ENCODE measurements around the gene PDS5B. TPM values are rescaled to one million over a fixed set of nuclear protein-coding genes. Genes with fewer than 3 reads are reported as not detected.

PDS5B gene
- total and polyA plus RNA-seq, 2 of the 8 experiments (the other 6 are each of a cell fraction or from before 2014, with no cell fraction given): 5.5 to 54.6 TPM

- FAIRE-seq: no peak
- H3K9ac ChIP-seq (replicated peaks in 1 of 4; ENCODE audit: extremely low read depth in 1 of 4, low read depth in 3 of 4, low read length in 3 of 4): no peak overlapping the region
- H3K56ac ChIP-seq (replicated peaks; ENCODE audit: insufficient read length, low read depth, low read length): no peak overlapping the region
- H2BK120ac ChIP-seq (replicated peaks; ENCODE audit: low read depth, low read length): no peak overlapping the region
- no peak overlapping the region for H2BK12ac ChIP-seq (ENCODE audit: low read depth, low read length)
- no peaks in the 10 kb centered on the region for H3K79me2 ChIP-seq (ENCODE audit: control insufficient read depth in 1 of 2, insufficient read depth in 2 of 2, low read length in 2 of 2)
- no peak overlapping the region for H3K4ac ChIP-seq (replicated peaks; ENCODE audit: insufficient read length, low read depth, low read length)
- no peak overlapping the region for H3K23ac ChIP-seq (ENCODE audit: insufficient read length)
- no peak overlapping the region for H2BK5ac ChIP-seq (ENCODE audit: low read depth, low read length)
- no peak overlapping the region for H2AK5ac ChIP-seq (ENCODE audit: low read depth, low read length)
- H3K79me1 ChIP-seq (ENCODE audit: low read depth, low read length): no peaks in the 10 kb centered on the region
- H4K5ac ChIP-seq (ENCODE audit: insufficient read length, low read depth, low read length): no peak overlapping the region
- H4K20me1 ChIP-seq (replicated peaks in 1 of 2; ENCODE audit: control insufficient read depth in 1 of 2, insufficient read depth in 2 of 2, low read length in 2 of 2): no peaks in the 10 kb centered on the region
- H2AFZ ChIP-seq (ENCODE audit: low read length): no peak overlapping the region
- H3K27me3 ChIP-seq (replicated peaks in 1 of 4; ENCODE audit: control insufficient read depth in 3 of 4, extremely low read depth in 1 of 4, insufficient read depth in 3 of 4, low read length in 3 of 4): no peaks in the 10 kb centered on the region
- CTCF ChIA-PET (ENCODE audit: partially characterized antibody): interaction anchor here (0.9 to 1.2 kb wide), 2 partner anchors 9 to 23 kb away, joined by 3 read pairs; no protein-coding TSS in a partner anchor
- H3K18ac ChIP-seq (ENCODE audit: extremely low read depth, low read length): no peak overlapping the region
- H4K91ac ChIP-seq (replicated peaks; ENCODE audit: insufficient read length, low read length): no peak overlapping the region
- H3K4me1 ChIP-seq (replicated peaks in 1 of 4; ENCODE audit: control insufficient read depth in 3 of 4, insufficient read depth in 4 of 4, low read length in 3 of 4): no peaks in the 10 kb centered on the region
- H3K4me3 ChIP-seq (ENCODE audit: extremely low read depth in 1 of 4, insufficient read depth in 2 of 4, low read depth in 3 of 4, low read length in 4 of 4): no peak overlapping the region
- no peak overlapping the region for H2BK20ac ChIP-seq (ENCODE audit: low read length)
- no peak for DNase-seq (ENCODE audit: low read depth in 1 of 2, low spot score in 2 of 2)
- 91% methylated on average over 2 of the region's 2 CpGs; no CpG with 5 or more reads in 1 of the 2 experiments for WGBS, 2 experiments (ENCODE audit: extremely low coverage in 1 of 2, insufficient coverage in 1 of 2, insufficient read length in 1 of 2, insufficient replicate concordance in 2 of 2, low coverage in 1 of 2, low lambda C conversion rate in 2 of 2, missing lambda C conversion rate in 1 of 2)
- H3K36me3 ChIP-seq (ENCODE audit: control insufficient read depth in 2 of 4, insufficient read depth in 4 of 4, low read length in 3 of 4): peaks cover 0 to 11% (median 1%) of the 10 kb centered on the region in 4 experiments; a peak in 3 of 8 replicates
- H3K27ac ChIP-seq (ENCODE audit: low read depth, low read length): no peak overlapping the region
- H3K14ac ChIP-seq (ENCODE audit: insufficient read length): no peak overlapping the region
- no peak overlapping the region for H3K4me2 ChIP-seq (ENCODE audit: insufficient read depth in 1 of 2, low read depth in 2 of 2, low read length in 2 of 2)
- no peak overlapping the region for H2BK15ac ChIP-seq (ENCODE audit: low read length)
- POLR2A ChIA-PET (ENCODE audit: partially characterized antibody): no interaction called here
- no peaks in the 10 kb centered on the region for H3K9me3 ChIP-seq (ENCODE audit: insufficient read depth in 2 of 2, low read depth in 1 of 2, low read length in 1 of 2)
- H3K23me2 ChIP-seq (ENCODE audit: low read depth, low read length): no peaks in the 10 kb centered on the region
- no peak overlapping the region for H4K8ac ChIP-seq (ENCODE audit: extremely low read depth, insufficient read depth, low read length)
- TF ChIP-seq KDM4A (IDR thresholded peaks at IDR 0.05; ENCODE audit: low read depth, low read length, severe bottlenecking) (no peak), SUZ12 (IDR thresholded peaks at IDR 0.05; ENCODE audit: low read length) (no peak), MAFK (IDR thresholded peaks at IDR 0.05; ENCODE audit: low read depth, low read length) (no peak), TAF1 (IDR thresholded peaks at IDR 0.05; ENCODE audit: low read depth, low read length) (no peak), CEBPB (IDR thresholded peaks at IDR 0.05; ENCODE audit: low read depth, low read length) (no peak), RAD21 (IDR thresholded peaks at IDR 0.05 in 1 of 2, conservative IDR thresholded peaks at IDR 0.05 in 1 of 2; ENCODE audit: low read depth in 2 of 2, low read length in 2 of 2) (no peak), RXRA (IDR thresholded peaks at IDR 0.05; ENCODE audit: insufficient read depth, low read depth, low read length) (no peak), JUN (IDR thresholded peaks at IDR 0.05; ENCODE audit: low read depth, low read length) (no peak), CREB1 (IDR thresholded peaks at IDR 0.05) (no peak), HDAC2 (IDR thresholded peaks at IDR 0.05; ENCODE audit: borderline replicate concordance in 1 of 2, low read depth in 2 of 2, low read length in 2 of 2) (no peak), RBBP5 (IDR thresholded peaks at IDR 0.05; ENCODE audit: borderline replicate concordance, low read depth, low read length) (no peak), TCF12 (IDR thresholded peaks at IDR 0.05; ENCODE audit: low read depth, low read length) (no peak)
- TF ChIP-seq, protein P1, sequence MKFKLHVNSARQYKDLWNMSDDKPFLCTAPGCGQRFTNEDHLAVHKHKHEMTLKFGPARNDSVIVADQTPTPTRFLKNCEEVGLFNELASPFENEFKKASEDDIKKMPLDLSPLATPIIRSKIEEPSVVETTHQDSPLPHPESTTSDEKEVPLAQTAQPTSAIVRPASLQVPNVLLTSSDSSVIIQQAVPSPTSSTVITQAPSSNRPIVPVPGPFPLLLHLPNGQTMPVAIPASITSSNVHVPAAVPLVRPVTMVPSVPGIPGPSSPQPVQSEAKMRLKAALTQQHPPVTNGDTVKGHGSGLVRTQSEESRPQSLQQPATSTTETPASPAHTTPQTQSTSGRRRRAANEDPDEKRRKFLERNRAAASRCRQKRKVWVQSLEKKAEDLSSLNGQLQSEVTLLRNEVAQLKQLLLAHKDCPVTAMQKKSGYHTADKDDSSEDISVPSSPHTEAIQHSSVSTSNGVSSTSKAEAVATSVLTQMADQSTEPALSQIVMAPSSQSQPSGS (IDR thresholded peaks at IDR 0.05; ENCODE audit: low read length): no peak
Measured at GRCh38 chr13:32674503-32674902, 88.3 kb downstream of the PDS5B start.

Measured in H1 (cell line).